NOMO-1 (cell line): ENCODE results near the gene TREML2.

Source experiments
- DNase-seq, 2 experiments: peaks; one replicate each; lab custom pipeline; 2025; ENCODE audit not compliant: unreplicated experiment in 2 of 2; lab: John Stamatoyannopoulos, UW

TREML2 gene

DNA sequence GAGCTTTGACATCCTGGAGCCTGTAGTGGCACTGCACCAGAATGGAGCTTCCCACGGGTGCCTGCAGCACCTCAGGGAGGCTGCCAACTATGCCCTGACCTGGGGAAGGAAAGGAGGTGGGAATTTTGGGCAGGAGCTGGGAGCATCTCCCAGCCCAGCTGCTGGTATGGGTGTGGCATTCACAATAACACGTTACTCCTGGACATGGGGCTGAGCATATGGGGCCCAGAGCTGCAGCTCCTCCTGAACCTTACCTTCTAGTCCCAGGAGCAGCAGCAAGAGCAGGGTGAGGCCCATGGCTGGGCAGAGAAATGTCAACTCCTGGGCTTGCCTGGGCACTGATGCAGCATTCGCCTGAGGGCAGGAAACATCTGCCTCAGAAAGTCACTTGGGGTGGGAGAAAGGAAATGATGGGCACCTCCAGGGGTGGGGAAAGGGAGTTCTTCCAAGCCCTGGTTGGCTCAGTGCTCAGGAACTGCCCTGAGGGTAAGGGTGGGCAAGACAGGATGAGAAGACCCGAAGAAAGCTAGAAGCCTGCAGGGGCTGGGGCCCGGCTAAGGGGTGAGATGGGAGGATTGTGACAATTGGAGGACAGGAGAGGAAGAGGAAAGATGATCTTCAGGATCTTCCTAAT is 46.8 kb downstream of the TREML2 start, which contains the start of gene TREML1:
TREML1 (minus strand) TSS at position 356 of the 634 bp plus-strand sequence; CDS start at position 297, 59 bp downstream.
- DNase-seq, result no peak

DNA sequence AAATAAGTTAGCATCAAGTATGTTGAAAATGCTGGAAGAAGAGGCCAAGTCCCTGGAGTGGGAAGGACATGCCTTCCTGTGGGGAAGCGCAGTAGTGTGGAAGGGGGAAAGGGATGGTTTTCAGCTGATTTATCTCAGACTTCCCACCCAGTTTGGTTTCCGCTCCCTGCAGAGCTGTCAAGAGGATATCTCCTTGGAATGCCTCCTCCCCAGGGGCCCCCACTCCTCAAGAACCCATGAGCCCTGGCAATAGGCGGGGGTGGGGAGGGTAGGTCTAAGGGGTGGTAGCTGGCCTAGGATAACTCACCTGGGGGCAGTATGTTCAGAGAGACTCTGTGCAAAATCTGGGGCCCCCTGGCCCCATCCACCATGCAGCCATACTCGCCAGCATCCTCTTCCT is 47.5 kb downstream of the TREML2 start:
- DNase-seq, result no peak

DNA sequence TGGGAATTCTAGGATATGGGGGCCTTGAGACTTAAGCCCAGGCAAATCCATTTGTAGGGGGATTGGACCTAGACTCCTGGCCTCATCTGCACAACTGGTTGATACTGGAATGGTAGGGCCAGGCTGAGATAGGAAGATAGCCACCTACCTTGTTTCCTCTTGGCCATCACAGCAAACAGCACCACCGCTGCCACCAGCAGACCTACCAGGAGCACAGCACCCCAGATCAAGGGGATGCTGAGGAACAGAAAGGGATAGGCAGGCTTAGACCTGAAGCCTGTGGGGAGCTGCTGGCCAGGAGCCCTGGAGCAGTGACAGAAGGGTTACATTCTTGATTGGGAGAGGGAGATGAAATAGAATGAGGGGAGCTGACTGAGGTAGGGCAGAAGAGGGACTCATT is 50.3 kb downstream of the TREML2 start:
- DNase-seq, result no peak

DNA sequence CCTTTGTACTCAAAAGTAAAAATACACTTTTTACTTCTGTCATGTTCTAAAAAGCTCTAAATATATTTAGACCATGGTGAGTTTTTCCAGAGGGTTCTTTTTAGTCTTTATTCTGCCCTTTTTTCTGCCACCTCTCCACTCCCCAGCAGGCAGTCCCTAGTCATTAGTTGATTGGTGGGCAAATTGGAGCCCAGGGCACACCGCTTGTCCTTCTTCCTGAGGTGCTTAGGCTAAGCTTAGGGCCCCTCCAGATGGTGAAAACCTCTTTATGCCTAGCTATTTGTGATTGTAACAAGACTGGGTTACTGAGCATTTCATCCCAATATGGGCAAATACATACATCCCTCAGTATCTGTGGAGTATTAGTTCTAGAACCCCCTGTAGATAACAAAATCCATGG is 53.0 kb downstream of the TREML2 start:
- DNase-seq, result no peak
